Right atrium auricular region (tissue), 2 donors: ENCODE data around the gene PALD1. TPM values are rescaled to one million over a fixed set of nuclear protein-coding genes. Genes with fewer than 3 reads are reported as not detected.

Experiments
- DNase-seq: peaks from one replicate; pipeline ENCODE4 v3.0.0-alpha.2; 2019; ENCODE audit warnings: low spot score
- H3K27ac ChIP-seq, 2 donors: fragments of 200-600 bp; sonication (generic); 1 replicate in 1 of 2; 2 replicates in 1 of 2; pipeline ENCODE4 v1.5.1; 2016 to 2019
- H3K27me3 ChIP-seq, 2 donors: fragments of 200-600 bp; sonication (generic); one replicate each; pipeline versions ENCODE4 v1.5.1 to v1.6.0; 2017 to 2019
- H3K36me3 ChIP-seq: fragments of 200-600 bp; sonication (generic); one replicate; pipeline ENCODE4 v1.5.1; 2016
- H3K4me1 ChIP-seq, 2 donors: fragments of 200-600 bp; sonication (generic); one replicate each; pipeline versions ENCODE4 v1.5.1 to v1.6.0; 2017 to 2019
- H3K4me3 ChIP-seq, 2 donors: fragments of 200-600 bp; sonication (generic); 1 replicate in 1 of 2; 2 replicates in 1 of 2; pipeline ENCODE4 v1.5.1; 2017 to 2019; ENCODE audit warnings: mild to moderate bottlenecking in 1 of 2, moderate library complexity in 1 of 2
- H3K9me3 ChIP-seq, 2 donors: fragments of 200-600 bp; sonication (generic); one replicate each; pipeline ENCODE4 v1.5.1; 2019
- total RNA-seq, 2 donors: library from RNA; depleted of rRNA; stranded (reverse); fragments of >200 nt; gene quantifications; one replicate each; pipeline ENCODE4 v1.1.0, GENCODE V29; 2016
- TF ChIP-seq, protein P1 (sequence below), 2 donors: fragments of 200-600 bp; sonication (generic); IDR thresholded peaks; one replicate each; pipeline ENCODE4 v1.5.1; 2019; ENCODE audit warnings: antibody characterized with exemption in 2 of 2

Gene PALD1
- total RNA-seq, 2 donors from 2014 or later: 4.9 to 8.5 TPM

DNA sequence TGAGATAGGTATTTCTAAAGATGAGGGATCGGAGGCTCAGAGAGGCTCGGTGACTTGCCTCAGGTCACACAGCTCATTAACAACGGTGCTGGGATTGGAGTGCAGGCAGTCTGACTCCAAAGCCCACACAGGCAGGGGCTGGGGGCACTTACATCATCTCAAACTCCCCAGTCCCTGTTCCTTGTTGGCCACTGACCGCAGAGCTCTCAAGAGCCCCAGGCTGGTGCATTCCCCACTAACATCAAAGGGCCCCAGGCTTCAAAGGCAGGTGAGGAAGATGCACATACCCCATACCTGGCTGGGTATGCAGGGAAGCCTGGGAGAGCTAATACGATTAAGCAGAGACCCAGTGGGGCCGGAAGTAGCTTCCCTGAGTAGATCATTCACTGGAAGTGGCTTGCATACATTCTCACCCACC, 23.3 kb upstream of the PALD1 start:
- TF ChIP-seq, protein P1, sequence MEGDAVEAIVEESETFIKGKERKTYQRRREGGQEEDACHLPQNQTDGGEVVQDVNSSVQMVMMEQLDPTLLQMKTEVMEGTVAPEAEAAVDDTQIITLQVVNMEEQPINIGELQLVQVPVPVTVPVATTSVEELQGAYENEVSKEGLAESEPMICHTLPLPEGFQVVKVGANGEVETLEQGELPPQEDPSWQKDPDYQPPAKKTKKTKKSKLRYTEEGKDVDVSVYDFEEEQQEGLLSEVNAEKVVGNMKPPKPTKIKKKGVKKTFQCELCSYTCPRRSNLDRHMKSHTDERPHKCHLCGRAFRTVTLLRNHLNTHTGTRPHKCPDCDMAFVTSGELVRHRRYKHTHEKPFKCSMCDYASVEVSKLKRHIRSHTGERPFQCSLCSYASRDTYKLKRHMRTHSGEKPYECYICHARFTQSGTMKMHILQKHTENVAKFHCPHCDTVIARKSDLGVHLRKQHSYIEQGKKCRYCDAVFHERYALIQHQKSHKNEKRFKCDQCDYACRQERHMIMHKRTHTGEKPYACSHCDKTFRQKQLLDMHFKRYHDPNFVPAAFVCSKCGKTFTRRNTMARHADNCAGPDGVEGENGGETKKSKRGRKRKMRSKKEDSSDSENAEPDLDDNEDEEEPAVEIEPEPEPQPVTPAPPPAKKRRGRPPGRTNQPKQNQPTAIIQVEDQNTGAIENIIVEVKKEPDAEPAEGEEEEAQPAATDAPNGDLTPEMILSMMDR (IDR thresholded peaks at IDR 0.05): no peak
- Histone ChIP-seq H3K27ac (no peak overlapping the region), H3K4me1 (peaks cover 0 to 25% of the 10 kb centered on the region in 2 donors), H3K36me3 (no peaks in the 10 kb centered on the region), H3K4me3 (no peak overlapping the region), H3K27me3 (no peaks in the 10 kb centered on the region), H3K9me3 (no peaks in the 10 kb centered on the region)
- DNase-seq: no peak

DNA sequence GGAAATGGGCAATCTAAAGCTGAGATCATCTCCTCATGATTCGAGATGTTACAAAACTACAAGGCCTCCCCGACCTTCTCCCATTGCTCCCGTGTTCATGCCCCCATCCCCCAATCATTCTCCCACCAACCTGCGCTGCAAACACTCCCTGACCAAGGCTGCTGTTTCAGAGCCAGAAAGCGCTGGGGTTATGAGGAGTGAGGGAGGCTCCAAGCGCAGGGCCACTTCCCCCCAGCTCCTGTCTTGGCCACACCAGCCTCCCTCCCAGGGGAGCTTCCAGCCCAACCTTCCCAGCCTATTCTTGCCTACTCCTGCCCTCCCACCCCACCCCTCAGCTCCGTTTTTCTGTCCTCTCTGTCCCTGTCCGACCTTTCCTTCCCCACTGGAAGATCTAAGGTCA, 22.4 kb upstream of the PALD1 start:
- H3K4me3 ChIP-seq: no peak overlapping the region
- no peak overlapping the region for H3K27ac ChIP-seq
- H3K4me1 ChIP-seq: peaks cover 0 to 25% of the 10 kb centered on the region in 2 donors
- no peak for DNase-seq
- no peaks in the 10 kb centered on the region for H3K36me3 ChIP-seq
- TF ChIP-seq, protein P1 (IDR thresholded peaks at IDR 0.05): no peak
- H3K9me3 ChIP-seq: no peaks in the 10 kb centered on the region
- no peaks in the 10 kb centered on the region for H3K27me3 ChIP-seq

DNA sequence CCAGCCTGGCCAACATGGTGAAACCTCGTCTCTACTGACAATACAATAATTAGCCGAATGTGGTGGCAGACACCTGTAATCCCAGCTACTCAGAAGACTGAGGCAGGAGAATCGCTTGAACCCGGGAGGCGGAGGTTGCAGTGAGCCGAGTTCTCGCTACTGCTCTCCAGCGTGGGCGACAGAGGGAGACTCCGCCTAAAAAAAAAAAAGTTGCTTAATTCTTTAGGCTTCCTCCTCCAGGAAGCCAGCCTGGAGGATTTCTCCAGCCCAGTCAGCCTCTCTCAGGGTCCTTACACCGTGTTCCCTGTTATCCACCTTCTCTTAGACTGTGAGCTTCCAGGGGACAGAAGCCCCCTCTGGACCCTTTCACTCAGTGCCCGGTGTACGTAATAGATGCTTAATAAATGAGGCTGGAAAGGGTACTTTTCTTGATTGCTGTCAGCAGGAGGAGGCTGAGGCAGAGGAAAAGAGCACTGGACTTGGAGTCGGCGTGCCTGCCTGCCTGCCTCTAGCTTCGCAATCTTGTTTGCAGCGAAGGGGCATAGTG, 20.7 kb upstream of the PALD1 start:
- Histone ChIP-seq H3K4me3 (peak overlapping the region; percentile 33 to 50), H3K9me3 (no peaks in the 10 kb centered on the region), H3K27me3 (no peaks in the 10 kb centered on the region), H3K36me3 (no peaks in the 10 kb centered on the region), H3K27ac (peak overlapping the region; percentile 88 to 91), H3K4me1 (peaks cover 0 to 39% of the 10 kb centered on the region in 2 donors)
- DNase-seq: no peak
- TF ChIP-seq, protein P1 (IDR thresholded peaks at IDR 0.05): no peak

DNA sequence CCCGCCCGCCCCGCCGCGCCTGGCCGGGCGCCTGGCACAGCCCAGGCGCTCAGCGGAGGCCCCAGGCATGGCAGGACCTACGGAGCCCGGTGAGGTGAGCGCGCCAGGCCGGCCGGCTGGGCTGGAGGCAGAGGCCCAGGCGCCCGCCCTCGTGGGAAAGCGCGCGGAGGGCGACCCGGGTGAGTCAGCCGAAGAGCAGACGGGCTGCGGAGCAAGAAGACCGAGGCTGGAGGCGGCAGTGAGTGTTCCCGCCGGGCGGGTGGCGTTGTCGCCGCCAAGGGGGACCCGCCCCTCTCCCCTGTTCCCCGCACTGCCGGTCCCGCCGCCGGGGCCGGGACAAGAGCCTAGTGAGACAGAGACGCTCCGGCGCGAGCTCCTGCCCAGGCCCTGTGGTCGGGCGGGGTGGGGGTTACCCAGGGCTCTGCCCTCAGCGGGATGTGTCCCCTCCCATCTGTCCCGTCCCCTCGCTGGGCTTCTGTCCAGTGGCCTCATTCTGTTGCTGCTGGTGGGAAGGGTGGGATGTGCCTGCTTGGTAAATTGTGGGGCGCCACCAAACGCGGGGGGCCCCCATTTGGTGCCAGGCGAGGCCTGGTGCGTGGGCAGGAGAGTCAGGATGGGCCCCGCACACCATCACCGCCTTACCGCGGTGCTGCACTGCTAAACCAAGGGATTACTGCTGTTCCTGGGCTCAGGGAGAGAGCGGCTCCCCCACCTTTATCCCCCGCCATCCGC, 20.1 kb upstream of the PALD1 start:
- TF ChIP-seq, protein P1 (IDR thresholded peaks at IDR 0.05): peak in 1 of 2 donors; percentile 27
- Histone ChIP-seq H3K4me1 (peaks cover 0 to 45% of the 10 kb centered on the region in 2 donors), H3K4me3 (peak overlapping the region; percentile 33 to 50), H3K36me3 (no peaks in the 10 kb centered on the region), H3K27me3 (no peaks in the 10 kb centered on the region), H3K9me3 (no peaks in the 10 kb centered on the region), H3K27ac (peak overlapping the region; percentile 88 to 91)
- peak; percentile 86 for DNase-seq

DNA sequence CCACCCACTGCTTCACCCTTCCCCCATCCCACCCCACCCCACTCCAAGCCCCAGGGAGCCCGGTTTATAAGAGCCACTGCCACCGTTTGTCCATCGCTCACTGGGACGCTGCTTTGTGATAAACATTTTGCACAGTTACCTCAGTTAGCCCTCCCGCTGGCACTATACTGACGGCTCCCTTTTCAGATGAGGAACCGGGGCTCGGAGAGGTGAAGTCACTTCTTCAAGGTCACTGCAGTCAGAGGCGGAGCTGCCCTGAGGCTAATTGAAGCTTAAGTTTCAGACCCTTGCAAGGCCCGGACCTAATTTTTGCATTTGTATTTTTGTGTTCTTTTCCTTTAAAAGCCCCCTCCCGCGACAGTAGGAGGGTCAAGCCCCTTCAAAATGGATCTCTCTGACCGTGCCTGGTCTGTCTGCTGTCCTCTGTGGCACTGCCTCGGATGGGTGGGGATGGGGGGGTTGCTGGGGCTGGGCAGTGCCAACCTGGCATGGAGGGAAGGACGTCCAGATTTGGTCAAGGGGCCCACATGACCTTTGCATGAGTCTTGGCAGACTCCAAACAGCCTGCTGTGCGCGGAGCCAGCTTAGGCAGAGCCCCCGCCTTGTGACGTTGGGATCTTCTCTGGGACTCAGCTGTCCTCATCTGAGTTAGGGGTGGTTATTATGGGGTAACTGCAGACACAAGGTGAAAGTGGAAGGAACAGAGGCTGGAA, 19.4 kb upstream of the PALD1 start:
- no peaks in the 10 kb centered on the region for H3K27me3 ChIP-seq
- no peaks in the 10 kb centered on the region for H3K36me3 ChIP-seq
- peaks cover 0 to 48% of the 10 kb centered on the region in 2 donors for H3K4me1 ChIP-seq
- H3K9me3 ChIP-seq: no peaks in the 10 kb centered on the region
- H3K4me3 ChIP-seq: peak overlapping the region; percentile 33 to 50
- H3K27ac ChIP-seq: peak overlapping the region; percentile 88 to 91
- DNase-seq: no peak
- TF ChIP-seq, protein P1 (IDR thresholded peaks at IDR 0.05): no peak
